ENCODE measurements around the gene OR9G4. TPM values are rescaled to one million over a fixed set of nuclear protein-coding genes. Genes with fewer than 3 reads are reported as not detected.

OR9G4 gene
- total RNA-seq, 2 experiments from 2014 or later: not detected

Other genes with a start within 250 kb of the OR9G4 start
- gene OR5M11, start 205.4 kb downstream of the OR9G4 start, total RNA-seq: not detected
- gene OR5M10, start 171.0 kb downstream of the OR9G4 start, total RNA-seq: not detected
- not detected for gene OR5M1, start 133.8 kb downstream of the OR9G4 start, total RNA-seq
- not detected for gene OR5AP2, start 106.3 kb downstream of the OR9G4 start, total RNA-seq
- not detected for gene OR5AR1, start 85.0 kb downstream of the OR9G4 start, total RNA-seq
- gene OR9G1, start 49.6 kb downstream of the OR9G4 start, total RNA-seq: not detected
- gene OR5AK2, start 240.2 kb upstream of the OR9G4 start, total RNA-seq: not detected